Effector memory CD4-positive, alpha-beta T cell (primary cell): ENCODE data around the gene NLRP12.

ENCODE experiments used
- DNase-seq, 3 donors: peaks; one replicate each; pipeline ENCODE4 v3.0.0-alpha.2; 2020
- H3K27ac ChIP-seq: 2 replicates; pipeline ENCODE4 v1.7.0; 2013; ENCODE audit warnings: mild to moderate bottlenecking, low read length, moderate library complexity; ENCODE audit not compliant: insufficient read depth, poor library complexity, severe bottlenecking
- H3K27me3 ChIP-seq: replicated peaks from 2 replicates; pipeline ENCODE4 v1.7.0; 2013; ENCODE audit warnings: mild to moderate bottlenecking, low read length; ENCODE audit not compliant: insufficient read depth, control insufficient read depth, poor library complexity, severe bottlenecking
- H3K36me3 ChIP-seq: 2 replicates; pipeline ENCODE4 v1.7.0; 2013; ENCODE audit warnings: mild to moderate bottlenecking, low read length, moderate library complexity; ENCODE audit not compliant: control insufficient read depth, insufficient read depth
- H3K4me1 ChIP-seq: 2 replicates; pipeline ENCODE4 v1.7.0; 2013; ENCODE audit warnings: low read length, mild to moderate bottlenecking; ENCODE audit not compliant: control insufficient read depth, insufficient read depth, poor library complexity, severe bottlenecking
- H3K4me3 ChIP-seq: 2 replicates; pipeline ENCODE4 v1.7.0; 2013; ENCODE audit warnings: low read length, low read depth, mild to moderate bottlenecking; ENCODE audit not compliant: insufficient read depth, poor library complexity, severe bottlenecking
- H3K9me3 ChIP-seq: 2 replicates; pipeline ENCODE4 v1.7.0; 2013; ENCODE audit warnings: mild to moderate bottlenecking, low read length, moderate library complexity; ENCODE audit not compliant: control insufficient read depth

Gene NLRP12

GRCh38 chr19:53809518-53810186 is 14.5 kb downstream of the NLRP12 start:
- Histone ChIP-seq H3K4me3 (no peak overlapping the region), H3K9me3 (no peaks in the 10 kb centered on the region), H3K36me3 (no peaks in the 10 kb centered on the region), H3K27me3 (no peaks in the 10 kb centered on the region), H3K27ac (no peak overlapping the region), H3K4me1 (no peaks in the 10 kb centered on the region)
- no peak for DNase-seq

- Histone ChIP-seq H3K4me3 (no peak overlapping the region), H3K36me3 (no peaks in the 10 kb centered on the region), H3K9me3 (no peaks in the 10 kb centered on the region), H3K27ac (no peak overlapping the region), H3K4me1 (no peaks in the 10 kb centered on the region), H3K27me3 (no peaks in the 10 kb centered on the region)
- no peak for DNase-seq
Measured at GRCh38 chr19:53808710-53809125, 15.4 kb downstream of the NLRP12 start.

GRCh38 chr19:53801257-53801656 is 22.9 kb downstream of the NLRP12 start:
- H3K36me3 ChIP-seq: no peaks in the 10 kb centered on the region

GRCh38 chr19:53795019-53795418 is 29.1 kb downstream of the NLRP12 start:
- no peak overlapping the region for H3K27ac ChIP-seq
- H3K4me3 ChIP-seq: no peak overlapping the region
- H3K27me3 ChIP-seq: no peaks in the 10 kb centered on the region
- no peak for DNase-seq
- no peaks in the 10 kb centered on the region for H3K4me1 ChIP-seq
- H3K36me3 ChIP-seq: no peaks in the 10 kb centered on the region
- no peaks in the 10 kb centered on the region for H3K9me3 ChIP-seq

More at GRCh38 chr19:53801257-53801656, 22.9 kb downstream of the NLRP12 start:
- DNase-seq: no peak
- Histone ChIP-seq H3K4me3 (no peak overlapping the region), H3K4me1 (no peaks in the 10 kb centered on the region), H3K27ac (no peak overlapping the region), H3K9me3 (no peaks in the 10 kb centered on the region), H3K27me3 (no peaks in the 10 kb centered on the region)

- no peak overlapping the region for H3K4me3 ChIP-seq
- peak; percentile 23 to 60 (median 52) for DNase-seq
- H3K9me3 ChIP-seq: no peaks in the 10 kb centered on the region
- no peaks in the 10 kb centered on the region for H3K4me1 ChIP-seq
- H3K27me3 ChIP-seq: no peaks in the 10 kb centered on the region
- H3K27ac ChIP-seq: no peak overlapping the region
- H3K36me3 ChIP-seq: no peaks in the 10 kb centered on the region
Measured at GRCh38 chr19:53792721-53793433, 31.2 kb downstream of the NLRP12 start.

- Histone ChIP-seq H3K4me1 (no peaks in the 10 kb centered on the region), H3K27ac (no peak overlapping the region), H3K9me3 (no peaks in the 10 kb centered on the region), H3K36me3 (no peaks in the 10 kb centered on the region), H3K4me3 (no peak overlapping the region), H3K27me3 (no peaks in the 10 kb centered on the region)
- DNase-seq: no peak
Measured at GRCh38 chr19:53789708-53790678, 34.1 kb downstream of the NLRP12 start.

- H3K4me3 ChIP-seq: no peak overlapping the region
- H3K27ac ChIP-seq: no peak overlapping the region
- H3K36me3 ChIP-seq: no peaks in the 10 kb centered on the region
- no peaks in the 10 kb centered on the region for H3K4me1 ChIP-seq
- H3K9me3 ChIP-seq: no peaks in the 10 kb centered on the region
- no peak for DNase-seq
- H3K27me3 ChIP-seq: no peaks in the 10 kb centered on the region
Measured at GRCh38 chr19:53787266-53787665, 36.8 kb downstream of the NLRP12 start.

GRCh38 chr19:53786744-53787143 is 37.4 kb downstream of the NLRP12 start:
- H3K4me1 ChIP-seq: no peaks in the 10 kb centered on the region
- H3K27me3 ChIP-seq: no peaks in the 10 kb centered on the region
- DNase-seq: no peak
- H3K36me3 ChIP-seq: no peaks in the 10 kb centered on the region
- H3K27ac ChIP-seq: no peak overlapping the region
- H3K9me3 ChIP-seq: no peaks in the 10 kb centered on the region
- H3K4me3 ChIP-seq: no peak overlapping the region

GRCh38 chr19:53785196-53785889 is 38.8 kb downstream of the NLRP12 start:
- H3K36me3 ChIP-seq: no peaks in the 10 kb centered on the region
- no peak for DNase-seq
- H3K27ac ChIP-seq: no peak overlapping the region
- no peak overlapping the region for H3K4me3 ChIP-seq
- H3K27me3 ChIP-seq: no peaks in the 10 kb centered on the region
- H3K4me1 ChIP-seq: no peaks in the 10 kb centered on the region
- H3K9me3 ChIP-seq: no peaks in the 10 kb centered on the region
